Heart right ventricle (tissue), 16 donors: ENCODE results near the gene DENND1A. TPM values are rescaled to one million over a fixed set of nuclear protein-coding genes. Genes with fewer than 3 reads are reported as not detected.

ENCODE experiments used
- ATAC-seq, 8 donors: fragments of 200-7000 bp; cut with Tn5 transposase; one replicate each; pipeline ENCODE4 v1.9.1; 2020; ENCODE audit warnings: mild to moderate bottlenecking in 8 of 8, moderate library complexity in 8 of 8, moderate number of reproducible peaks in 1 of 8
- DNase-seq, 2 donors: peaks; one replicate each; pipeline ENCODE4 v3.0.0-alpha.2; 2020
- H3K27ac ChIP-seq, 10 donors: fragments of 200-600 bp; sonication (generic) in 2 of 10; one replicate each; pipeline versions ENCODE4 v1.5.0 to v1.8.0; 2020 to 2022; ENCODE audit warnings: mild to moderate bottlenecking in 3 of 10
- H3K27me3 ChIP-seq, 7 donors: fragments of 200-600 bp; one replicate each; pipeline ENCODE4 v1.8.0; 2021 to 2022; ENCODE audit warnings: mild to moderate bottlenecking in 2 of 7
- H3K36me3 ChIP-seq, 9 donors: fragments of 200-600 bp; sonication (generic) in 1 of 9; one replicate each; pipeline versions ENCODE4 v1.5.0 to v1.8.0; 2020 to 2022; ENCODE audit warnings: mild to moderate bottlenecking in 2 of 9
- H3K4me1 ChIP-seq, 9 donors: fragments of 200-600 bp; sonication (generic) in 1 of 9; one replicate each; pipeline versions ENCODE4 v1.5.0 to v1.8.0; 2020 to 2022; ENCODE audit warnings: mild to moderate bottlenecking in 4 of 9
- H3K4me3 ChIP-seq, 10 donors: fragments of 200-600 bp; sonication (generic) in 2 of 10; one replicate each; pipeline versions ENCODE4 v1.5.0 to v1.8.0; 2020 to 2022; ENCODE audit warnings: mild to moderate bottlenecking in 7 of 10, moderate library complexity in 2 of 10
- H3K9me3 ChIP-seq, 11 donors: fragments of 200-600 bp in 10 of 11; sonication (generic) in 2 of 11; one replicate each; pipeline versions ENCODE4 v1.5.0 to v1.8.0; 2013 to 2022; ENCODE audit warnings: mild to moderate bottlenecking in 2 of 11, control low read depth in 1 of 11, moderate library complexity in 1 of 11
- CTCF ChIP-seq, 9 donors: fragments of 200-600 bp; sonication (generic) in 2 of 9; IDR thresholded peaks; one replicate each; pipeline versions ENCODE4 v1.5.0 to v1.8.0; 2021 to 2022; ENCODE audit warnings: antibody characterized with exemption in 9 of 9, mild to moderate bottlenecking in 5 of 9, moderate library complexity in 1 of 9
- WGBS, 2 donors: extraction: QIAGEN DNeasy Blood & Tissue Kit; methylation state at CpG; one replicate each; pipeline ENCODE4 v1.1.7; 2013; ENCODE audit warnings: inconsistent platforms in 1 of 2; 5-methylcytosine and 5-hydroxymethylcytosine counted together
- intact Hi-C, 10 donors: fragments of 100-400 bp; cut with DNase I; formaldehyde crosslinking; loops; one replicate each; pipeline versions ENCODE4 v1.11.1 to v1.14.2; 2022
- polyA plus RNA-seq, 2 donors: library from polyadenylated mRNA; stranded (reverse); fragments of 200-250 nt; gene quantifications; one replicate each; pipeline ENCODE4 v1.2.3, GENCODE V29; 2013
- total RNA-seq, 10 donors: library from RNA; stranded (reverse); fragmentation: NEBNext Ultra II Directional in 3 of 10; extraction: Animal tissue kit (Norgen Biotek cat#: 25700) in 3 of 10; gene quantifications; one replicate each; pipeline versions ENCODE4 v1.2.1 to v1.2.4, GENCODE V29; 2021 to 2023
- donor health status: Arrhythmogenic right ventricular cardiomyopathy.
- donor health status: ischemic (EF 13 %, LVEDD 7.1; RV severe dilation, severe dysfunction).
- donor health status: healthy with polysubstance abuse.
- donor health status: DM: no; HTN: yes; CAD: no.
- donor health status: DM: no; HTN: no; CAD: no.
- donor health status: ischemic (EF 25% LVEDD 6.9; RV normal size, moderate dysfunction).
- donor health status: ischemic (EF 25% LVEDD 5.7; RV mildly dilated, moderate dysfunction).
- donor health status: healthy.
- donor health status: DM: yes; HTN: yes; CAD: no.
- donor health status: Ischemic cardiomyopathy.
- donor health status: ischemic (EF 35%, LVEDD 5.7; RV mildly dilated, moderate dysfunction).
- donor health status: nonischemic (EF 11% LVEDD 7.7; RV severe dilation, severe dysfunction).
- donor health status: DM: yes; HTN: yes; CAD: no.
- donor health status: PGD.
- donor health status: ischemic (EF 29% LVEDD 5.4; RV normal size, mild dysfunction).
- donor health status: nonischemic (EF 23%, LVEDD 6.1; RV moderate dilation, normal function).

DENND1A gene
- total and polyA plus RNA-seq, 12 donors, result 7.3 to 19.6 (median 12.2) TPM

- Histone ChIP-seq H3K36me3 (no peaks in the 10 kb centered on the region), H3K27ac (no peak overlapping the region), H3K4me3 (no peak overlapping the region), H3K4me1 (peaks cover 0 to 54% (median 18%) of the 10 kb centered on the region in 9 donors), H3K27me3 (no peaks in the 10 kb centered on the region), H3K9me3 (no peaks in the 10 kb centered on the region)
- intact Hi-C loops, result loop anchor here in 1 of 10 donors (10.0 kb wide), 1 partner anchor 63 kb away; no protein-coding TSS in a partner anchor
- 97 to 100% methylated on average over 2 of the region's 2 CpGs for WGBS, 2 donors
- no peak for TF ChIP-seq CTCF (IDR thresholded peaks at IDR 0.05)
- DNase-seq, result no peak
- ATAC-seq, result no peak
Measured at GRCh38 chr9:123861756-123862120, 68.2 kb downstream of the DENND1A start.

- Histone ChIP-seq H3K27me3 (no peaks in the 10 kb centered on the region), H3K9me3 (no peaks in the 10 kb centered on the region), H3K36me3 (no peaks in the 10 kb centered on the region), H3K4me1 (peaks cover 0 to 48% (median 17%) of the 10 kb centered on the region in 9 donors), H3K4me3 (no peak overlapping the region), H3K27ac (no peak overlapping the region)
- ATAC-seq (no peak), DNase-seq (no peak)
- WGBS, 2 donors, result 88 to 93% methylated on average over 2 of the region's 2 CpGs
- intact Hi-C loops, result loop anchor here in 1 of 10 donors (10.0 kb wide), 1 partner anchor 64 kb away; no protein-coding TSS in a partner anchor
- no peak for TF ChIP-seq CTCF (IDR thresholded peaks at IDR 0.05)
Measured at GRCh38 chr9:123861086-123861755, 68.7 kb downstream of the DENND1A start.

- H3K27ac ChIP-seq, result no peak overlapping the region
- H3K36me3 ChIP-seq, result no peaks in the 10 kb centered on the region
- no peaks in the 10 kb centered on the region for H3K9me3 ChIP-seq
- intact Hi-C loops, result loop anchor here in 1 of 10 donors (10.0 kb wide), 1 partner anchor 64 kb away; no protein-coding TSS in a partner anchor
- H3K27me3 ChIP-seq, result no peaks in the 10 kb centered on the region
- no peak for DNase-seq
- peaks cover 0 to 42% (median 13%) of the 10 kb centered on the region in 9 donors for H3K4me1 ChIP-seq
- no peak for ATAC-seq
- no peak overlapping the region for H3K4me3 ChIP-seq
- TF ChIP-seq CTCF (IDR thresholded peaks at IDR 0.05), result no peak
- 73 to 96% methylated on average over 4 of the region's 4 CpGs for WGBS, 2 donors
Measured at GRCh38 chr9:123860603-123861002, 69.3 kb downstream of the DENND1A start.

GRCh38 chr9:123852403-123852802 lies 77.5 kb downstream of the DENND1A start:
- intact Hi-C loops, result no loop called here
- no peak for ATAC-seq
- no peaks in the 10 kb centered on the region for H3K27me3 ChIP-seq
- peaks cover 0 to 20% (median 6%) of the 10 kb centered on the region in 11 donors for H3K9me3 ChIP-seq
- H3K4me3 ChIP-seq, result no peak overlapping the region
- 88 to 90% methylated on average over 2 of the region's 2 CpGs for WGBS, 2 donors
- peaks cover 0 to 11% (median 0%) of the 10 kb centered on the region in 9 donors for H3K36me3 ChIP-seq
- no peaks in the 10 kb centered on the region for H3K4me1 ChIP-seq
- no peak overlapping the region for H3K27ac ChIP-seq
- no peak for TF ChIP-seq CTCF (IDR thresholded peaks at IDR 0.05)
- no peak for DNase-seq
